Fibroblast of lung (primary cell): ENCODE data around the gene KL. TPM values are rescaled to one million over a fixed set of nuclear protein-coding genes. Genes with fewer than 3 reads are reported as not detected.

ENCODE experiments used
- DNase-seq, 2 donors: peaks; one replicate each; pipeline versions ENCODE4 v3.0.0 to v3.0.0-alpha.2; 2010; ENCODE audit warnings: low read depth in 2 of 2
- H2AFZ ChIP-seq: 2 replicates; pipeline ENCODE4 v1.5.1; 2012; ENCODE audit warnings: low read length, control low read depth, inconsistent platforms
- H3K27ac ChIP-seq: 2 replicates; pipeline ENCODE4 v1.5.1; 2011; ENCODE audit warnings: low read length, control low read depth; ENCODE audit not compliant: insufficient read depth
- H3K27me3 ChIP-seq: 2 replicates; pipeline ENCODE4 v1.5.1; 2011; ENCODE audit warnings: mild to moderate bottlenecking, low read length; ENCODE audit not compliant: control insufficient read depth, insufficient read depth
- H3K36me3 ChIP-seq: 2 replicates; pipeline ENCODE4 v1.5.1; 2011; ENCODE audit warnings: low read length; ENCODE audit not compliant: control insufficient read depth, insufficient read depth
- H3K4me1 ChIP-seq: 2 replicates; pipeline ENCODE4 v1.5.1; 2011; ENCODE audit warnings: low read length; ENCODE audit not compliant: control insufficient read depth, insufficient read depth; ENCODE audit errors: extremely low read depth
- H3K4me2 ChIP-seq: 2 replicates; pipeline ENCODE4 v1.5.1; 2011; ENCODE audit warnings: low read length, control low read depth; ENCODE audit not compliant: insufficient read depth; ENCODE audit errors: extremely low read depth
- H3K4me3 ChIP-seq, 4 experiments: fragments of 200-600 bp in 1 of 4; sonication (generic) in 1 of 4; replicated peaks in 1 of 4; 2 replicates each; pipeline ENCODE4 v1.5.1; 2011 to 2016; ENCODE audit warnings: low read length in 4 of 4, low read depth in 3 of 4, mild to moderate bottlenecking in 3 of 4, control low read depth in 2 of 4, inconsistent platforms in 1 of 4, mixed read lengths in 1 of 4; ENCODE audit not compliant: insufficient read depth in 1 of 4; ENCODE audit errors: control extremely low read depth in 1 of 4
- H3K79me2 ChIP-seq: 2 replicates; pipeline ENCODE4 v1.5.1; 2012; ENCODE audit warnings: mild to moderate bottlenecking, low read length, inconsistent platforms; ENCODE audit not compliant: control insufficient read depth, insufficient read depth
- H3K9ac ChIP-seq: 2 replicates; pipeline ENCODE4 v1.5.1; 2011; ENCODE audit warnings: mild to moderate bottlenecking, low read length, control low read depth; ENCODE audit not compliant: insufficient read depth
- H3K9me3 ChIP-seq: 2 replicates; pipeline ENCODE4 v1.5.1; 2012; ENCODE audit warnings: low read depth, low read length; ENCODE audit not compliant: control insufficient read depth, insufficient read depth
- H4K20me1 ChIP-seq: 2 replicates; pipeline ENCODE4 v1.5.1; 2011; ENCODE audit warnings: low read length; ENCODE audit not compliant: control insufficient read depth, insufficient read depth; ENCODE audit errors: extremely low read depth
- CTCF ChIP-seq, 2 donors: IDR thresholded peaks in 1 of 2; conservative IDR thresholded peaks in 1 of 2; 1 replicate in 1 of 2; 2 replicates in 1 of 2; pipeline ENCODE4 v1.5.1; 2011 to 2012; ENCODE audit warnings: low read length in 2 of 2, control low read depth in 1 of 2, inconsistent platforms in 1 of 2, low read depth in 1 of 2, mild to moderate bottlenecking in 1 of 2
- EZH2 ChIP-seq: IDR thresholded peaks from 2 replicates; pipeline ENCODE4 v1.5.1; 2012; ENCODE audit warnings: low read length, control low read depth, mild to moderate bottlenecking; ENCODE audit errors: missing control alignments
- polyA plus RNA-seq, 2 donors: library from polyadenylated mRNA; depleted of rRNA in 1 of 2; stranded (reverse) in 1 of 2; unstranded in 1 of 2; fragments of >200 nt; gene quantifications; 2 replicates each; pipeline ENCODE4 v1.2.1, GENCODE V29; 2011 to 2012; ENCODE audit warnings: missing spikeins in 1 of 2
- total RNA-seq: library from RNA; depleted of rRNA; stranded (reverse); fragments of >200 nt; gene quantifications from 2 replicates; pipeline ENCODE4 v1.2.1, GENCODE V29; 2014

The KL gene
- total and polyA plus RNA-seq, 2 donors (not counting 1 experiment from before 2014, with no cell fraction given): 0.17 TPM; not detected in 1

DNA sequence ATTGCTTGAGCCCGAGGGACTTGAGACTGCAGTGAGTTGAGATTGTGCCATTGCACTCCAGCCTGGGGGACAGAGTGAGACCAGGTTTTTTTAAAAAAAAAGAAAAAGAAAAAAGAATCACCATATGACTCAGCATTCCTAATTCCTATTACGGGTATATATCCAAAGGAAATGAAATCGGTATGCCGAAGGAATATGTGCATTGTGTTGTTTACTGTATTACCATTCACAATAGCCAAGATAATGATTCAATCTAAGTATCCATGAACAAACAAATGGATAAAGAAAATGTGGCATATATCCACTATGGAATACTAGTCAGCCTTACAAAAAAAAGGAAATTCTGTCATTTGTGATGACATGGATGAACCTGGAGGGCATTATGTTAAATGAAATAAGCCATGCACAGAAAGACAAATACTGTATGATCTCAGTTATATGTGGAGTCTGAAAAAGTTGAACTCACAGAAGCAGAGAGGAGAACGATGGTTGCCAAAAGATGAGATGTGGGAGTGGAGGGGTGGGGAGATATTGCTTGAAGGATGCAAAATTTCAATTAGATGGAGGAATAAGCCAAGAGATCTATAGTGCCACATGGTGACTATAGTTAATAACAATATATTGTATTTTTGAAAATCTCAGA lies 4.3 kb upstream of the KL start:
- H3K4me3 ChIP-seq: no peak overlapping the region
- H3K36me3 ChIP-seq: no peaks in the 10 kb centered on the region
- H3K9ac ChIP-seq: no peak overlapping the region
- H3K4me1 ChIP-seq: no peaks in the 10 kb centered on the region
- TF ChIP-seq CTCF (conservative IDR thresholded peaks at IDR 0.05 in 1 of 2, IDR thresholded peaks at IDR 0.05 in 1 of 2; ENCODE audit: low read depth in 1 of 2, low read length in 2 of 2) (no peak), EZH2 (no peak)
- no peaks in the 10 kb centered on the region for H3K79me2 ChIP-seq
- H2AFZ ChIP-seq: no peak overlapping the region
- no peak overlapping the region for H3K27ac ChIP-seq
- H4K20me1 ChIP-seq: no peaks in the 10 kb centered on the region
- H3K9me3 ChIP-seq: no peaks in the 10 kb centered on the region
- peaks cover 21% of the 10 kb centered on the region for H3K27me3 ChIP-seq
- DNase-seq: no peak
- no peak overlapping the region for H3K4me2 ChIP-seq

- H3K4me2 ChIP-seq: no peak overlapping the region
- no peaks in the 10 kb centered on the region for H3K79me2 ChIP-seq
- H3K27ac ChIP-seq: no peak overlapping the region
- H2AFZ ChIP-seq: no peak overlapping the region
- no peaks in the 10 kb centered on the region for H4K20me1 ChIP-seq
- H3K9ac ChIP-seq: no peak overlapping the region
- no peak overlapping the region for H3K4me3 ChIP-seq
- TF ChIP-seq CTCF (conservative IDR thresholded peaks at IDR 0.05 in 1 of 2, IDR thresholded peaks at IDR 0.05 in 1 of 2; ENCODE audit: low read depth in 1 of 2, low read length in 2 of 2): no peak
- DNase-seq: peak in 1 of 2 donors; percentile 51
- no peaks in the 10 kb centered on the region for H3K4me1 ChIP-seq
- H3K9me3 ChIP-seq: no peaks in the 10 kb centered on the region
- no peaks in the 10 kb centered on the region for H3K36me3 ChIP-seq
- peaks cover 25% of the 10 kb centered on the region for H3K27me3 ChIP-seq
Measured at GRCh38 chr13:33014291-33014690, 1.9 kb upstream of the KL start.

- no peak overlapping the region for H3K9ac ChIP-seq
- peaks cover 23% of the 10 kb centered on the region for H3K27me3 ChIP-seq
- no peak overlapping the region for H3K27ac ChIP-seq
- H3K79me2 ChIP-seq: no peaks in the 10 kb centered on the region
- no peaks in the 10 kb centered on the region for H3K4me1 ChIP-seq
- H4K20me1 ChIP-seq: no peaks in the 10 kb centered on the region
- H3K36me3 ChIP-seq: no peaks in the 10 kb centered on the region
- no peak overlapping the region for H2AFZ ChIP-seq
- DNase-seq: no peak
- H3K4me3 ChIP-seq: no peak overlapping the region
- no peak overlapping the region for H3K4me2 ChIP-seq
- no peak for TF ChIP-seq EZH2
- TF ChIP-seq CTCF (conservative IDR thresholded peaks at IDR 0.05 in 1 of 2, IDR thresholded peaks at IDR 0.05 in 1 of 2; ENCODE audit: low read depth in 1 of 2, low read length in 2 of 2): no peak
- no peaks in the 10 kb centered on the region for H3K9me3 ChIP-seq
Measured at GRCh38 chr13:33015241-33015668, 968 bp upstream of the KL start.
